GM21381 (cell line): Measurements from ENCODE around the gene FXR2.
A peak's percentile ranks its signal among the peaks of the same experiment; 100 is the strongest.

Source experiments
- ATAC-seq: cut with Tn5 transposase; IDR thresholded peaks from one replicate; pipeline ENCODE4 v1.9.1; 2021; ENCODE audit warnings: mild to moderate bottlenecking, moderate library complexity; ENCODE audit not compliant: unreplicated experiment

FXR2 gene

DNA sequence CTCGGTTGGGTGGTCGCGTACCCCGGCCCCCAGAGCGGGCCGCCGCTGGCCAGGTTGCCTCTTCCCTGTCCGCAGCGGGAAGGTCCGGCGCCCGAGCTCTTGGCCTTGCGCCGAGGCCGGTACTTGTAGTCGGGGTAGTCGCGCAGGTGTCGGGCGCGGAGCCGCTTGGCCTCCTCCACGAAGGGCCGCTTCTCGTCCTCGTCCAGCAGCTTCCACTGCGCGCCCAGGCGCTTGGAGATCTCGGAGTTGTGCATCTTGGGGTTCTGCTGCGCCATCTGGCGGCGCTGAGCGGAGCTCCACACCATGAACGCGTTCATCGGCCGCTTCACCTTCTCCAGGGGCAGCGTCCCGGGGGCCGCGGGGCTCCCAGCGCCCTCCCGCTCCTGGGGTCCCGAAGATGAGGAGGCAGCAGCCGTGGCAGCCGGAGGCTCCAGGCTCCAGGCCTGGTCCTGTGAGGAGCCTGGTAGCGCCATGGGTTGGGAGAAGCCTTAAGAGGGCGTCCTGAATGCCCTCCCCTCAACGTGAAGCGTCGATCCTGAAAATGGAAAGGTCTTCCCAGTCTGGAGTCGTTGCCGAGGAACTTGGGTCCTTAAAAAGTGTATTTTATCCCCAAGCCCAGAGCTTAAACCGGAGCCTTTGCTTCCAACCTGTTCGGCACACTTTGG lies 25.4 kb downstream of the FXR2 start:
- ATAC-seq, result no peak

DNA sequence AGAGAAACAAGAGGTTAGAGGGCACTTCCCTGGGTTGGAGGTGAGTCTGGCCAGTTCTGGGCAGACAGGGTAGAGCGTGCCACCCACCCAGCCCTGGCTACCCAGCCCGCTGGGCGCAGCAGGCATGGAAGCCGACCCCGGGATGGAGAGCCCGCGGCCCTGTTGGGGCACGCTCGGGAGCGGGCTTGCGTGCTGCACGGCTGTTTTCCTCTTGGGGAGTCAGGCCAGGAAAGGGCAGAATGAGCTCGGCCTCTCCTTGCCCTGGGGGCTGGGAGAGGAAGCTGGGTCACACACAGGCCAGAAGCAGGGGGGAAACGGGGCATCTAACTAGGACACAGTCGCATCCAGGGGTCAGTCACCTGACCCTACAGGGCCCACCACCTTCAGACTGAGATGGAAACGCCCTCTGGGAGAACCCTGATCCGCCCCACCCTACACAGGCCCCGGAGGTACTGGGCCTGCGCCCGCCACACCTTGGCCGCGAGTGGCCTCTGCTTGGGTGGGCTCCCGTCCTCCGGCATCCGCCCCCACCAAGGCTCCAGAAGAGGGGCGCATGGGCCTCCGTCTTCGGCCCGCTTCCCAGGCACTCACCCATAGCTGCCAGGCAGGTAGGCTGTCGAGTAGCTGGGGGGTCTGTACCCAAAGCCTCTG lies 26.0 kb downstream of the FXR2 start:
- no peak for ATAC-seq

DNA sequence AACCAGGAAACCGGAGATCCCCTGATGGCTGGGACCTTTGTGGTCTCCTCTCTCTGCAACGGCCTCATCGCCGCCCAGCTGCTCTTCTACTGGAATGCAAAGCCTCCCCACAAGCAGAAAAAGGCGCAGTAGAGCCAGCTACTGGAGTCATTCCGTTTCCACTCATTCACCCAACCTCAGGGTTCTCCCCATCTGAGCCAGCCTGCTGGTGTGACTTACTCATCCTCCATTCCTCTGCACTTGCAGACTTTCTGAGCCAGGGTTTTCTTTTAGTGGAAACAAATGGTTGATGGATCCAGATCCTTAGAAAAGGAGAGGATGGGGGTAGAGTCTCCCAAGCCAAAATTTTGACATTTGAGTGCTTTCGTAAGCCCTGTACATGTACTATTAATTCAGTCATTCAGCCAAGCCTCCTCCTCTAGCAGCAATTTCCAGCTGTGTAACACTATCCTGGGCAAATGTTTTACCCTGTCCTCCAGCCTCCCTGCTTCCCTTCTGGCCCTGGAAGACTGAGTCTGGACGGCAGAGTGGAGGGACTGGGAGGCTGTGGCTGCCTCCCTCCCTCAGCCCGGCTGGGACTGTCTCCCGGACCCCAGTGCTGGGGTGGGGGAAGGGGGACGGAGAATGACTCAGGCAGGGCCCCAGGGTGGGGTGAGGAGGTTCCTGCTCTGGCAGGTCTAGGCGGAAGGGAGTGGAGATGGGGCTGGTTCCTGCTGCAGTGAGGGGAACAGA lies 27.1 kb downstream of the FXR2 start:
- no peak for ATAC-seq

DNA sequence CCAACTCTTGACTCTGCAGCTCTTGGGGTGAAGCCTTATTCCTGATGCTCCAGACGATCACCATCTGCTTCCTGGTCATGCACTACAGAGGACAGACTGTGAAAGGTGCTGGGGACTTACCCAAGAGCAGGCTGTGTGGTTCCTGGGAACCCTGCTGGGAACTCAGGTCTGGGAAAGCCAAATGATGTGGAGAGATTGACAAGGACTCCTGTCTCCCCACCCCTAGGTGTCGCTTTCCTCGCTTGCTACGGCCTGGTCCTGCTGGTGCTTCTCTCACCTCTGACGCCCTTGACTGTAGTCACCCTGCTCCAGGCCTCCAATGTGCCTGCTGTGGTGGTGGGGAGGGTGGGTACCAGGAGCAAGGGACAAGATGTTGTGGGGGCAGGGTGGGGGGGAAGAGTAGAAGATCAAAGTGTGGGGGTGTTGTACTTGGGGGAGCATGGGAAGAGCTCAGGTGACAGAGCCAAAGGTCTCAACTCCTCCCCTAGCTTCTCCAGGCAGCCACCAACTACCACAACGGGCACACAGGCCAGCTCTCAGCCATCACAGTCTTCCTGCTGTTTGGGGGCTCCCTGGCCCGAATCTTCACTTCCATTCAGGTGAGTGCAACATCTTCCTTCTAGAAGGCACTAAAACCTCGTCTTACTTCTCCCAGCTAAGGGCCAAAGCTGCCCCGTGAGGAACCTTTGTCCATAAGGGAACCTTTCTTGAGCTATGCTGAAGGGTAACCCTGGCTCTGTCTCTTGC lies 27.9 kb downstream of the FXR2 start:
- no peak for ATAC-seq

DNA sequence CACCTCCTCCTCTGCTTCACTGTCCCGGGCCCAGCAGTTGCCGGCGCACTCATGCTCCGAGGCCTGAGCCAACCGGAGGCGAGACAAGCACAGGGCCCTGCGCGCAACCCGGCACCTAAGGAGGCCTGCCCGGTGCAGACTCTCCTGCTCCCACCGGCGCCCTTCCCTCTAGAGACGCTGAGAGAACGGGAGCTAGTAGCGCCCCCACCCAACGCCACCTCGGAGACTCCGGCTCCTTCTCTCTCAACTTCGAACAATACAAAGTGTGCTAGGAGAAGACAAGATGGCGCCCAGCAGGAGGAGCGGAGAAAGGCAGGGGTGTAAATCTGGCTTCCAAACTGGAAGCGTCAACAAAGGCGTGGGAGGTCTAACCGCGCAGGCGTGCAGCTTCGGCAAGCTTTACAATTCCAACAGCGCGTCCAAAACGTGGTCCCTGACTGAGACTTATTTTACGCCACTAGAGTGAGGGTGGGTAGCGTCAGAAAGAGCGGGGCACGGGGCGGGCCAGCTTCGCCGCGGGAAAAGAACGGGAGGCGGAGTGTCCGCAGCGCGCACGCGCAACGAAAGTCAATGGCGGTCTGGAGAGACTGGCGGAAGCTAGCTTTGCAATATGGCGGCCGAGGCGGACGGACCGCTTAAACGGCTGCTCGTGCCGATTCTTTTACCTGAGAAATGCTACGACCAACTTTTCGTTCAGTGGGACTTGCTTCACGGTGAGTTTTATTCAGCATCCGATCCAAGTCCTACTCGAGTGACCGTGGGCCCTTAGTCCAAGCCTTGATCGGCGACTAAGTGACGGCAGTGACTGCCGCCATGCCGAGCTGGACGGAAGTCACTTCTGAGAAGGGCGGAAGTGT lies 31.2 kb downstream of the FXR2 start, which contains the start of gene MPDU1:
Gene MPDU1 (plus strand): TSS at position 600 of the 857 bp plus-strand sequence. CDS start 11 bp downstream, at position 611.
- ATAC-seq, result peak; percentile 62

DNA sequence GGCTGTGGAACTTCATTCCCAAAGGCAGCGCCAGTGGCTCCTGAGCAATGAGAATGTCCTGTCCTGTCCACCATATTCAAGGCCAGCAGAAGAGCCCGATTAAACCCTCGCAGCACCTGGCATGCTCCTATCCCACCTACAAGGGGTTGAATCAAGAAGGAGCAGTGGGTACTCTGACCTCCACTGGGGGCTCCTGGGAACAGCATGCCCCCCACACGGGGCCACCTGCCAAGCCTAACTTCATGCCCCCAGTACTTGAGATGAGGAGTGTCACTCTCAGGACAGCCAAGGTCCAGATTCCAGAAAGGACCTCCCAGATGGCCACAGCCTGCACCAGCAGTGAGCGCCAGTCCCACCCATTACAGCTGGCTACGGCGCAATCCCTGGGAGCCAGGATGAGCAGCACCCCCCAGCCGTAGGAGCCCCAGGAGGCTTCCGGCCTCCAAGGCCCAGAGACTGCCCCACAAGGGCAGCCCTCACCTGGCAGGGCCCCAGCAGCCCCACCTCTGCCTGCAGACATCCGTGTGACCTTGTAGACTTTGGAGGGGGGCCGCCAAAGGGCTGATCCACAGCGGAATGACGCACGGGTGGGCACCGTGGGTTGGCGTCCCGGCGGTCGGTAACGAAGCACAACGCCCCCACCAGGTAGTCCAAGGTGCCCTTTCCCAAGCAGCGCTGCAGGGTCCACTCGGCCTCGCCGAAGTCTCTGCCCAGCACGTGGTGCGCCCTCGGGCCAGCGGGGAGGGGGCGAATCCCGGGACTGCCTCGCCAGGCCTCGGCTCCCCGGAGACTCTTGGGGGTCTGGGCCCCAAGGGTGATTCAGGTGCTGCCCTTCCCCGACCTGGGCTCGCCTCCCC lies 32.1 kb downstream of the FXR2 start:
- no peak for ATAC-seq

DNA sequence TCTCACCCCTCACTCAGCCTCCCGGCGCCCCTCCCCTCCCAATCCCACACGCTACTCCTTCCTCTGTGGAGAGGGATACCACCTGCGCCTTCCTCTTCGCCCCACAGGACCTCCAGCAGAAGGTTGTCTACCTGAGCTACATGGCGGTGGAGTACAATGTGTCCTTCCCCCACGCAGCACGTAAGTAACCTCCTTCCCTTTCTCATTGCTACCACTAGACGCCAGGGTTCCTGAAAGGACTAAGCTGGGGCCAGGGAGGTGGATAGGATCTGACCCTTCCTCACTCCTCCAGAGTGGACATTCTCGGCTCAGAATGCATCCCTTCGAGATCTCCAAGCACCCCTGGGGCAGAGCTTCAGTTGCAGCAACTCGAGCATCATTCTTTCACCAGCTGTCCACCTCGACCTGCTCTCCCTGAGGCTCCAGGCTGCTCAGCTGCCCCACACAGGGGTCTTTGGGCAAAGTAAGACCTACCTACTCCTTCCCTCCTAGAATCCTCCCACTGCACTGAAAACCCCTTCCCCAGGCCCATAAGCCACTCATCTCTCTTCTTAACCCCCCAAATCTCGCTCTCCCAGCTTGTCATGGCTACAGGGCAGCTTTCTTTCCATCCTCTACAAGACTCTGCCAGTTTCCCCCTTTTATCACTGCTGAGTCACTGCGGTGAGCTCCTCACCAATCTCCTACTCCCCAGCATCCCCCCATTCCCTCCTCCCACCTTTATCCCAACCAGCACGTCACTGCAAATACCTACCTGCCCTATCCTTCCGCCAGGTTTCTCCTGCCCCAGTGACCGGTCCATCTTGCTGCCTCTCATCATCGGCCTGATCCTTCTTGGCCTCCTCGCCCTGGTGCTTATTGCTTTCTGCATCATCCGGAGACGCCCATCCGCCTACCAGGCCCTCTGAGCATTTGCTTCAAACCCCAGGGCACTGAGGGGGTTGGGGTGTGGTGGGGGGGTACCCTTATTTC lies 33.8 kb downstream of the FXR2 start:
- no peak for ATAC-seq

DNA sequence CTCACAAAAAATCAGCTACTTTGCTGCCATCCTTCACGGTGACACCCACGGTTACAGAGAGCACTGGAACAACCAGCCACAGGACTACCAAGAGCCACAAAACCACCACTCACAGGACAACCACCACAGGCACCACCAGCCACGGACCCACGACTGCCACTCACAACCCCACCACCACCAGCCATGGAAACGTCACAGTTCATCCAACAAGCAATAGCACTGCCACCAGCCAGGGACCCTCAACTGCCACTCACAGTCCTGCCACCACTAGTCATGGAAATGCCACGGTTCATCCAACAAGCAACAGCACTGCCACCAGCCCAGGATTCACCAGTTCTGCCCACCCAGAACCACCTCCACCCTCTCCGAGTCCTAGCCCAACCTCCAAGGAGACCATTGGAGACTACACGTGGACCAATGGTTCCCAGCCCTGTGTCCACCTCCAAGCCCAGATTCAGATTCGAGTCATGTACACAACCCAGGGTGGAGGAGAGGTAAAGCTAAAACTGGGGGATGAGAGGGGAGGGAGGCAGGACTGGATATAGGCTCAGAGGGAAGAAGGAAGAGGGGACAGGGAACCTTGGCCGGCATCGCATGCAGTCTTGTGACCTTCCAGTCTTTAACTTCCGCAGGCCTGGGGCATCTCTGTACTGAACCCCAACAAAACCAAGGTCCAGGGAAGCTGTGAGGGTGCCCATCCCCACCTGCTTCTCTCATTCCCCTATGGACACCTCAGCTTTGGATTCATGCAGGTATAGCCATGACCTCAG lies 34.7 kb downstream of the FXR2 start:
- ATAC-seq, result no peak

DNA sequence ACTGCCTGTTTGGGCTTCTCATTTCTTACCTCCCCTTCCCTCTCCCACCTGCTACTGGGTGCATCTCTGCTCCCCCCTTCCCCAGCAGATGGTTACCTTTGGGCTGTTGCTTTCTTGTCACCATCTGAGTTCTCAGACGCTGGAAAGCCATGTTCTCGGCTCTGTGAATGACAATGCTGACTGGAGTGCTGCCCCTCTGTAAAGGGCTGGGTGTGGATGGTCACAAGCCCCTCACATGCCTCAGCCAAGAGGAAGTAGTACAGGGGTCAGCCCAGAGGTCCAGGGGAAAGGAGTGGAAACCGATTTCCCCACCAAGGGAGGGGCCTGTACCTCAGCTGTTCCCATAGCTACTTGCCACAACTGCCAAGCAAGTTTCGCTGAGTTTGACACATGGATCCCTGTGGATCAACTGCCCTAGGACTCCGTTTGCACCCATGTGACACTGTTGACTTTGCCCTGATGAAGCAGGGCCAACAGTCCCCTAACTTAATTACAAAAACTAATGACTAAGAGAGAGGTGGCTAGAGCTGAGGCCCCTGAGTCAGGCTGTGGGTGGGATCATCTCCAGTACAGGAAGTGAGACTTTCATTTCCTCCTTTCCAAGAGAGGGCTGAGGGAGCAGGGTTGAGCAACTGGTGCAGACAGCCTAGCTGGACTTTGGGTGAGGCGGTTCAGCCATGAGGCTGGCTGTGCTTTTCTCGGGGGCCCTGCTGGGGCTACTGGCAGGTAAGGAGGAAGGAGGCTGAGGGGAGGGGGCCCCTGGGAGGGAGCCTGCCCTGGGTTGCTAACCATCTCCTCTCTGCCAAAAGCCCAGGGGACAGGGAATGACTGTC lies 35.5 kb downstream of the FXR2 start, which contains the start of gene CD68:
Gene CD68 (plus strand): TSS at position 638 of the 833 bp plus-strand sequence. CDS start 40 bp downstream, at position 678.
- ATAC-seq, result no peak

DNA sequence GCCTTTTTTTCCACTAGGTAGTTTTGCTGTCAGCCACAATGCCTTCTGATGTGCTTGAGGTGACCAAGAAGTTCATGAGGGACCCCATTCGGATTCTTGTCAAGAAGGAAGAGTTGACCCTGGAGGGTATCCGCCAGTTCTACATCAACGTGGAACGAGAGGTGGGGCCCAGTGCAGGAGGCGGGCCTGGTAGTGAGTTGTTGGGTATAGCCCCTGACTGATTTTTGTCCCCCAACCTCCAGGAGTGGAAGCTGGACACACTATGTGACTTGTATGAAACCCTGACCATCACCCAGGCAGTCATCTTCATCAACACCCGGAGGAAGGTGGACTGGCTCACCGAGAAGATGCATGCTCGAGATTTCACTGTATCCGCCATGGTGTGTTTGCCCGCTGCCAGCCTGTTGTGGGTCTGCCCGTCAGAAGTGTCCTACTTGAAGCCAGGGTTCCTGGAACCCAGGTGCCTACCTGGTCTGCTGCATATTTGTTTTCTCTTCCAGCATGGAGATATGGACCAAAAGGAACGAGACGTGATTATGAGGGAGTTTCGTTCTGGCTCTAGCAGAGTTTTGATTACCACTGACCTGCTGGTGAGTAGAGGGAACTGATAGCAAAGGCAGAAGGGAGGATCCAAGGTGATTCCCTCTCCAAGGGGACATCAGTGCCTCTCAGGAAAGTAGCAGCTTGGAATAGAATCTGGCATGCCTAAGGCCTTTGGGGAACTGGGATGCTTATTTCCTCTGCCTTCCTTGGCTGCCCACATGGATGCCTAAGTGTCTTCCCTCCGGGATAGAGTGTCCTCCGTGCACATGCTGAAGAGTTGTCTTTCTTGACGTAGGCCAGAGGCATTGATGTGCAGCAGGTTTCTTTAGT lies 37.1 kb downstream of the FXR2 start:
- no peak for ATAC-seq

DNA sequence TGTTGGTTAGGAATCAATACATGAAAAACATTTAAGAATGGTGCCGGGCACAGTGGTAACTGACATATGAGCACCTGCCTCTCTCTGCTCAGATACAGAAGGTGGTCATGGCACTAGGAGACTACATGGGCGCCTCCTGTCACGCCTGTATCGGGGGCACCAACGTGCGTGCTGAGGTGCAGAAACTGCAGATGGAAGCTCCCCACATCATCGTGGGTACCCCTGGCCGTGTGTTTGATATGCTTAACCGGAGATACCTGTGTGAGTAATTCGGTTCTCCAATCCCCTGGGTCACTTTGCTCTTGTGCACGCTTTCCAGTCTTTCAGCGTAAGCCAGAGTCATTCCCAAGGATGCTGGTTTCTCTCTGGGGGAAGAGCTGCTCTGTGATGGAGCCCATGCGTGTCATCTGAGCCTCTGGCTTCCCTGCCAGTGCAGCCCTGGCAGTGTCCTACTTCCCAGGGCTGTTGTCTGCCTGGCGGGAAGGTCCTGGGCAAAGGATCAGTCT lies 38.2 kb downstream of the FXR2 start:
- ATAC-seq, result no peak

DNA sequence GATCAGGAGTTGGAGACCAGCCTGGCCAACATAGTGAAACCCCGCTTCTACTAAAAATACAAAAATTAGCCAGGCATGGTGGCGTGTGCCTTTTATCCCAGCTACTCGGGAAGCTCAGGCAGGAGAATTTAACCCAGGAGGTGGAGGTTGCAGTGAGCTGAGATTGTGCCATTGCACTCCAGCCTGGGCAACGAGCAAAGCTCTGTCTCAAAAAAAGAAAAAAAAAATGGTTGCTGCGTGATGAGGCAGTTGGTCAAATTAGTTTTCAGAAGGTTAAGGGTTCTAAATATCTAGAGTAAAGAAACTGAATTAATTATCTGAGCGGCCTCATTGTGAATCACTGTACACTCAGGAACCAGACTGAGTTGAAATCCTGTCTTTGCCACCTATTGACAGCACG lies 38.7 kb downstream of the FXR2 start:
- no peak for ATAC-seq

DNA sequence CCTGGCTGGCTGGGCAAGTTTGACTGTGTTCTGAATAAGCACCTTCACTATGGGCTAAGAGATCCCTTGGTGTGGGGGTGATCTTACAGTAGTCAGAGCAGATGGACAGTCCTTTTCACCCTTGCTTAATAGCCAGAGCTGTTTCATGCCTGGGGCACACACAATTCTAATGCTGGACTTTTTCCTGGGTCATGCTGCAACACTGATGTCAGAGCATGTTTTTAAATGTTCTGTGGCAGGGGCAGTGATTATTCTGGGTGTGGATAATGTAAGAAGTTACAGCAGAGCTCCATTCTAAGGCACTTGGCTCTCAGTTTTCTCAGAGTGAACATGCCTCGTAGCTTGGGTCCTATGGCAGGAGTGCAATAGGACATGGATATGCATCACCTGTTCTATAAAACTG lies 39.2 kb downstream of the FXR2 start:
- no peak for ATAC-seq

DNA sequence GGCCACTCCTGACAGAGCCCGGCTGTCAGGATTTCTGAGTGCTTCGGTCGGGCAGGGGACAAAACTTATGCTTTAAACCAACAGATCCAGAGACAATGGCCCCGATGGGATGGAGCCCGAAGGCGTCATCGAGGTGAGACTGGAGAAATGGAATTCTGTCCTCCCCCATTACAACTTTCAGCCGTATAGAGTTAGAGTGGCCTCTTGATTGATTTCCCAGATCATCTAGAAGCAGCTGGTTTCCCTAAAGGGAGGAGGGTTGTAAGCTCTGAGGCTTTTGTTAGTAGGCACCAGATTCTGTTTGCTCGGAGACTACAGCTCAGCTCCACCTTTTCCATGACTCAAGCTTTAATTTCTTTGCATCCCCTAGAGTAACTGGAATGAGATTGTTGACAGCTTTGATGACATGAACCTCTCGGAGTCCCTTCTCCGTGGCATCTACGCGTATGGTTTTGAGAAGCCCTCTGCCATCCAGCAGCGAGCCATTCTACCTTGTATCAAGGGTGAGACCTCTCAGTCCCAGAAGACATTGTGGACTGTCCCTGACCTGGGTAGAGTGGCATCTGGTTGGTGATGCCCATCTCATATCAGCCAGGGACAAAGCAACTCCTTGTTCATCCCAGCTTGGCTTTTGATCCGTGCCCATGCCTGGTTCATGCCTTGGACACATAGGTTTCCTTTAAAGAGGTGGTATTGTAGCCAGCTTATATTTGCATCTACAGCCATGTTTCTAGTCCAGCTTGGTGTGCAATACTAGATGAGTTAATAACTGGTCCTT lies 40.3 kb downstream of the FXR2 start:
- no peak for ATAC-seq
